Measurements from ENCODE around the gene PARD3.
A peak's percentile ranks its signal among the peaks of the same experiment; 100 is the strongest.

Gene PARD3

GRCh38 chr10:34641913-34642558, 173.1 kb downstream of the PARD3 start:
- no peak for FAIRE-seq

GRCh38 chr10:34641147-34641912, 173.8 kb downstream of the PARD3 start:
- no peak for DNase-seq (ENCODE audit: extremely low spot score, insufficient read length, low read depth)
- FAIRE-seq: no peak

More at GRCh38 chr10:34641913-34642558, 173.1 kb downstream of the PARD3 start:
- no peak for DNase-seq (ENCODE audit: extremely low spot score, insufficient read length, low read depth)

GRCh38 chr10:34638406-34639054, 176.6 kb downstream of the PARD3 start:
- FAIRE-seq (peak; percentile 87), DNase-seq (ENCODE audit: extremely low spot score, insufficient read length, low read depth) (peak; percentile 32)

GRCh38 chr10:34637418-34637911, 177.6 kb downstream of the PARD3 start:
- peak; percentile 90 for FAIRE-seq
- peak; percentile 22 for DNase-seq (ENCODE audit: extremely low spot score, insufficient read length, low read depth)

- no peak for FAIRE-seq
- no peak for DNase-seq (ENCODE audit: extremely low spot score, insufficient read length, low read depth)
These were observed 180.0 kb downstream of the PARD3 start for GRCh38 chr10:34635111-34635510.

GRCh38 chr10:34633374-34633773, 181.7 kb downstream of the PARD3 start:
- no peak for FAIRE-seq
- no peak for DNase-seq (ENCODE audit: extremely low spot score, insufficient read length, low read depth)

GRCh38 chr10:34629084-34629483, 186.0 kb downstream of the PARD3 start:
- no peak for DNase-seq (ENCODE audit: extremely low spot score, insufficient read length, low read depth)
- no peak for FAIRE-seq

GRCh38 chr10:34628174-34628796, 186.8 kb downstream of the PARD3 start:
- DNase-seq (ENCODE audit: extremely low spot score, insufficient read length, low read depth) (no peak), FAIRE-seq (no peak)

- no peak for FAIRE-seq
- no peak for DNase-seq (ENCODE audit: extremely low spot score, insufficient read length, low read depth)
These were observed 187.4 kb downstream of the PARD3 start for GRCh38 chr10:34627741-34628140.

GRCh38 chr10:34627331-34627730, 187.8 kb downstream of the PARD3 start:
- FAIRE-seq (peak; percentile 36), DNase-seq (ENCODE audit: extremely low spot score, insufficient read length, low read depth) (no peak)

- FAIRE-seq: no peak
- no peak for DNase-seq (ENCODE audit: extremely low spot score, insufficient read length, low read depth)
These were observed 188.8 kb downstream of the PARD3 start for GRCh38 chr10:34626158-34626880.

- FAIRE-seq: no peak
- no peak for DNase-seq (ENCODE audit: extremely low spot score, insufficient read length, low read depth)
These were observed 190.6 kb downstream of the PARD3 start for GRCh38 chr10:34624323-34625153.

- FAIRE-seq (no peak), DNase-seq (ENCODE audit: extremely low spot score, insufficient read length, low read depth) (no peak)
These were observed 192.2 kb downstream of the PARD3 start for GRCh38 chr10:34622945-34623344.

GRCh38 chr10:34618611-34619010, 196.5 kb downstream of the PARD3 start:
- FAIRE-seq: no peak

GRCh38 chr10:34615770-34616169, 199.3 kb downstream of the PARD3 start:
- no peak for DNase-seq (ENCODE audit: extremely low spot score, insufficient read length, low read depth)
- peak; percentile 73 for FAIRE-seq

More at GRCh38 chr10:34618611-34619010, 196.5 kb downstream of the PARD3 start:
- DNase-seq (ENCODE audit: extremely low spot score, insufficient read length, low read depth): no peak

- no peak for FAIRE-seq
- no peak for DNase-seq (ENCODE audit: extremely low spot score, insufficient read length, low read depth)
These were observed 201.6 kb downstream of the PARD3 start for GRCh38 chr10:34613491-34613890.

GRCh38 chr10:34612938-34613337, 202.2 kb downstream of the PARD3 start:
- DNase-seq (ENCODE audit: extremely low spot score, insufficient read length, low read depth) (no peak), FAIRE-seq (no peak)

GRCh38 chr10:34612446-34612845, 202.7 kb downstream of the PARD3 start:
- DNase-seq (ENCODE audit: extremely low spot score, insufficient read length, low read depth) (no peak), FAIRE-seq (peak; percentile 5)
